Measurements from ENCODE around the gene ANOS1.
A peak's percentile ranks its signal among the peaks of the same experiment; 100 is the strongest.
"Not testable (repeated sequence)": the region's sequence is repeated elsewhere in the genome, so short reads cannot be mapped to it uniquely, and the experiment has no call there.

Gene ANOS1

GRCh38 chrX:8731559-8732395 lies at the start of gene ANOS1:
Gene ANOS1 (minus strand): TSS chrX:8732137. CDS start chrX:8732036, 101 bp downstream.
- peak; percentile 15 for DNase-seq (ENCODE audit: low spot score)

GRCh38 chrX:8773117-8773516 lies 41.2 kb upstream of the ANOS1 start:
- DNase-seq (ENCODE audit: low spot score): no peak

DNA sequence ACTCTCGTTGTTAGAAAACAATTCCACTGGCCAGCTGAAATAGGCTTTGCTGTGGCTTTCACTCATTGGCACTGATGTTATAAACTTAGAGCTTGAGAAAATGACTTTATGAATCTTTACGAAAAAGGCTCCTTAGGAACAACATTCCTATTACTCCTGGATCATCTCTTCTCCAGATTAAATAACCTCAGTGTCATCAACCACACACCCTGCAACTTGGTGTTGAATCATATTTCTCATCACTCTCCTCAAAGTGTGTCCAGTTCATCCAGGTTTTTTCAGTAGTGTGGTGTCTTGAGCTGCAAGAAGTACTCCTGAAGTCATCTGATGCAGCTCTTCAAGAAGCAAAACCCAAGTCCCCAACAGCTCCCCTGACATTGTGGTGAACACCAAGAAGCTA lies 28.1 kb upstream of the ANOS1 start:
- DNase-seq (ENCODE audit: low spot score): no peak

DNA sequence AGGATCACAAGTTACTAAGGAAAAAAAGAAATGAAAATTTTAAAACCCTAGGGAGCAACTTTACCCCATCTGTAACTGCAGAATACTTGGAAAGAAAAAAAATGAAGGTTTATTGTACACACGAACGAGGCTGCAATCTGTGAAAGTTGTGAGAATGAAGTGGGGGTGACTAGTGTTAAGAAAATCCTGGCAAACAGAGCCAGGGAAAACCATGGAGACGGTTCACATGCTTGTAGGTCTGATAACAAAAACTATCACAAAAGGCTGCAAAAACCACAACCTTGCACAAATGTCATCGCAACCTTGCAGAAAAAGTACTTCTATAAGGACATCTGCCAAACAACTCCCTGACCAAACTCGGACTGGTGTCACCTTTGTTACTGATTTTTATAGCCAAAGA lies 26.8 kb upstream of the ANOS1 start:
- DNase-seq (ENCODE audit: low spot score): not testable (repeated sequence)

DNA sequence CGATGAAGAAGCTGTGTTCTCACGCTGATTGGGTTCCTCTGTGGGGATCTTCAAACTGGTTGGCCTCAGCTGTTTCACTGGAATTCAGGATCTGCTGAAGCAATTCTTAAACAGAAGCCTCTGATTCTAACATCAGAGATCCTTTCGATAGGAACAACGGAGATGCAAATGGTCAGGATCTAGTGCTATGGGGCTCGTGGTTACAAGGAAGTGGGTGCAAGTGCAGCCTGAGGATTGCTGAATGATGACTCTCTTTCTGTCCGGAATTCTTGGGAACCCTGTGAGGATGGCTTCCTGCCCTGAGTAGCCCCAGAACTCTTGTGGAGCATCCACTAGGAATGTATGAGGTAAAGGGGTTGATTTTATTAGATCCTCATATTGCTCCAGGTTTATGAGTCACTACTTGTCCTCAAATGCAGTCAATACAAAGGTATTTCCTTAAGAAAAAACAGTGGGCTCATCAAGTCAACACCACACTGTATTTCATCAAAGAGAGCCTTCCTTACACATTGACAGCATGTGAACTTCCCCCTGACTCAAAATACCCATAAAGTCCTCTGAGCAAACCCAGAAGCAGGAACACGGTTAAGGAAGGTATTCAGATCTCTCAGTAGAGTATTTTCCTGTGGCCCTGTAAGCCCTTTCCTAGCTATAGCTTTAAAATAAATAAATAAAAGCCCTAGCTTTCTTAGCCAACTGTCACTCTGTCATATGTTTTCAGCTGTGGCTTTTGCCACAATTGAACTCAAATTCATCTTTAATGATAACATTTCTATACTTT lies 25.9 kb upstream of the ANOS1 start:
- DNase-seq (ENCODE audit: low spot score): not testable (repeated sequence)

GRCh38 chrX:8755813-8756212 lies 23.9 kb upstream of the ANOS1 start:
- DNase-seq (ENCODE audit: low spot score): no peak

- DNase-seq (ENCODE audit: low spot score): no peak
Observed at GRCh38 chrX:8755116-8755515, 23.2 kb upstream of the ANOS1 start.

DNA sequence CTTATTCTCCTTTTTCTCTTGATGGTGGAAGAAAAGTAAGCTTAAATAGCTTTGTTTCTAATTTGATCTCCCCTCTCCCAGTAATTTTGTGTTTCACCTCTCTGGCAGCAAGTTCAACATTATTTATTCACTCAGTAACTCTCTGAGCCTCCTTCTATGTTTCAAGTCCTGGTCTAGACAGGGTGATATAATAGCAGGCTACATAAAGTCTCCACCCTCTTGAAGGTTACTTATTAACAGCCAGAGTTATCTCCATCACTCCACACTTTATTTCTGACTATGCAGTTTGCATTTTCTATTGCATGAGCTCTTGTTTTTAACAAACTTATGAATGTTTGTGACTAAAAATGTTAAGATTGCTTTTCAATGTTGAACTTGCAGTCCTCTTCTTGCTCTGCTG lies 17.8 kb upstream of the ANOS1 start:
- no peak for DNase-seq (ENCODE audit: low spot score)

- peak; percentile 36 for DNase-seq (ENCODE audit: low spot score)
Observed at GRCh38 chrX:8748855-8749254, 16.9 kb upstream of the ANOS1 start.

DNA sequence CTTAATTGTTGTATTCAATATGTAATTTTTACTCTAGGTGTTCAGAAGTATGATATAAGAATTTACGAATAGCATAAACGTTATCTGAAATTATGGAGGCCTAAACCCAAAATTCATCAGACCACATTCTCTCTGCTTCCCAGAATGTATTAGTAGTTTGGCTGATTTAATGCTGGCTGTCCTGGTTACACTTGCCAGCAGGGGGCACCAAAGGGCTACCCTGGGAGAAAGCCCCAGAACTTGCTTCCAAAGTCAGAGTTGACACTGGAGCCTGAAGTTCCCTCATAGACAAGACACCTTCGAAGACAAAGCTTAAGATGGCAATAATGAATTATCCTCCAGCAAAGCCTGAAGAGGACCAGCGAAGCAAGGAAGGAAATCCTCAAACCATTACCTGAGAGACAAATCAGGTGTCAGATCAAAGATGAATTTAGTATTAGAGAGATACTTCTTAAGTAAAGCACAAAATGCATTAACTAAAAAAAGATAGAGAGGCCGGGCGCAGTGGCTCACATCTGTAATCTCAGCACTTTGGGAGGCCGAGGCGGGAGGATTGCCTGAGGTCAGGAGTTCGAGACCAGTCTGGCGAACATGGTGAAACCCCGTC lies 11.3 kb upstream of the ANOS1 start:
- DNase-seq (ENCODE audit: low spot score): peak; percentile 49

- no peak for DNase-seq (ENCODE audit: low spot score)
Observed at GRCh38 chrX:8741981-8742380, 10.0 kb upstream of the ANOS1 start.

- no peak for DNase-seq (ENCODE audit: low spot score)
Observed at GRCh38 chrX:8738588-8739189, 6.8 kb upstream of the ANOS1 start.

- no peak for DNase-seq (ENCODE audit: low spot score)
Observed at GRCh38 chrX:8737883-8738282, 5.9 kb upstream of the ANOS1 start.

GRCh38 chrX:8730812-8731558 lies 952 bp downstream of the ANOS1 start:
- DNase-seq (ENCODE audit: low spot score): no peak

- no peak for DNase-seq (ENCODE audit: low spot score)
Observed at GRCh38 chrX:8729811-8730210, 2.1 kb downstream of the ANOS1 start.

GRCh38 chrX:8728932-8729535 lies 2.9 kb downstream of the ANOS1 start:
- no peak for DNase-seq (ENCODE audit: low spot score)

DNA sequence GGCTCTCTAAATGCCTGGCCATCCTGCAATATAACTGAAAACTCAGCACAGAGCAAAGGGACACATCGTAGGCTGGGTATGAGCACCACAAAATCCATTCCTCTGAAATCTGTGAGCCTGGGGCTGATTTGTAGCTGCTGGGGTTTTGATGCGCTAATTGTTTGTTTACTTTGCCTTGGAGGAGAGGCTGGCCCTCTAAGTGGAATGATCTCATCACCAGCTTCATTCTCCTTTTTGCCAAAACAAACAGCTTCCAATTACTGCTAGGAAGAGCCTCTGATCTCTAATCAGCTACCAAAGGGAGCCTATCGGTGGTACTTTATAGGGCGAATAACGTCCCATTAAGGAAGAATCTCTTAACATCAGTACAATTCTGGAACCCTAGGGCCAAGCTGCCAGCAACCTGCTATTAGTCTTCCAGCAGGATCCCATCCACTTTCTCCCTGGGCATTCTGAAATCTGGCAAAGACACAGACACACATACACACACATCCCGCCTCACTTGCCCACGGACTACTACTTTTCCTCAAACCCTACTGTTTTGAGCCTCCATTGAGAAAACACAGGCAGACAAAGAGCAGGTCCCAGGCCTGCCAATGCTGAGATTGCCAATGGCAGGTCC lies 5.8 kb downstream of the ANOS1 start:
- DNase-seq (ENCODE audit: low spot score): no peak

DNA sequence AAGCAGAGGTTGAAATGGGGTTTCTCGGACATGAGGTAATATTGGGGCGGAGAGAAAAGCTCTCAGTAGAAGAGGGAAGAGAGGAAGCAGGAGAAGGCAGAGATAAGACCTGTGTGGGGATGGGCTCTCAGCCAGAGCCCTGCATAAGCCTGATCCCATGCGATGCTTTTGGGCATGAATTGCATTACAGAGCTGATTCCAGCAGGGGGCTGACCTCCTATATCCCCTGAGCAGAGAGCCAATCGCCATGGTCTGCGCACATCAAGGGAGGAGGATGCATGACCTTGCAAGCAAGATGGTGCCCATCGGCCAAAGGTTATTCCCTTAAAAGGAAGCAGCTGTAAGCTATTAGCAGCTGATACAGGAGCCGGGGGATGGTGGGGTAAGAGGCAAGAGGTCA lies 7.6 kb downstream of the ANOS1 start:
- no peak for DNase-seq (ENCODE audit: low spot score)

- no peak for DNase-seq (ENCODE audit: low spot score)
Observed at GRCh38 chrX:8721536-8721935, 10.4 kb downstream of the ANOS1 start.

DNA sequence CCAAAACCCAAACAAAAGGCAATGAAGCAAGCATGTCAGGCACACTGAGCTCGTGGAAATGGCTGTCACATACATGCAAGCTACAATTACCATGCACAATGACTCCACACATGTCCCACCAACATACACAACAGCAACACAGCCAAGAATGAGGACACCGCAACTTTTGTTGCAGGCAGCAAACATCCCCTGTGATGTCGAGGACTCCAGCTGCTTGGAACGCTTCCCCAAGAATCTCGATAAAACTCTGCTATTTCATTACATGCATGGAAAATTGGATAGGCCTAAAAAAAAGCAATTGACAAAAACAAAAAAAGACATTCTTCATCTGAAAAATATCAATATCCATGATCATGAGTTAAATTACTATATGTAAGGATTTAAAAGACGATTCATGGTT lies 11.8 kb downstream of the ANOS1 start:
- DNase-seq (ENCODE audit: low spot score): no peak

- DNase-seq (ENCODE audit: low spot score): no peak
Observed at GRCh38 chrX:8717354-8717753, 14.6 kb downstream of the ANOS1 start.

All from hepatic stellate cell (primary cell).